GM15510 (cell line): ENCODE data around the gene GSTM4.

Source experiments
- POLR2A ChIP-seq: IDR thresholded peaks from 3 replicates; pipeline ENCODE4 v1.6.1; 2011; ENCODE audit warnings: borderline replicate concordance; ENCODE audit not compliant: insufficient read length; ENCODE audit errors: extremely low read depth

The GSTM4 gene

GRCh38 chr1:109631513-109632505, 24.1 kb upstream of the GSTM4 start:
- TF ChIP-seq POLR2A: no peak

- no peak for TF ChIP-seq POLR2A
Measured at GRCh38 chr1:109632671-109633346, 23.1 kb upstream of the GSTM4 start.

GRCh38 chr1:109634292-109634691, 21.6 kb upstream of the GSTM4 start:
- no peak for TF ChIP-seq POLR2A

GRCh38 chr1:109634771-109635750, 20.8 kb upstream of the GSTM4 start:
- TF ChIP-seq POLR2A: no peak

- TF ChIP-seq POLR2A: no peak
Measured at GRCh38 chr1:109635862-109636200, 20.1 kb upstream of the GSTM4 start.

GRCh38 chr1:109636201-109636952, 19.5 kb upstream of the GSTM4 start:
- TF ChIP-seq POLR2A: no peak

- no peak for TF ChIP-seq POLR2A
Measured at GRCh38 chr1:109637446-109637845, 18.5 kb upstream of the GSTM4 start.

GRCh38 chr1:109639063-109639840, 16.6 kb upstream of the GSTM4 start:
- no peak for TF ChIP-seq POLR2A

- TF ChIP-seq POLR2A: no peak
Measured at GRCh38 chr1:109639841-109640184, 16.1 kb upstream of the GSTM4 start.

GRCh38 chr1:109640285-109640865, 15.5 kb upstream of the GSTM4 start:
- TF ChIP-seq POLR2A: no peak

GRCh38 chr1:109641078-109641740, 14.7 kb upstream of the GSTM4 start:
- no peak for TF ChIP-seq POLR2A

GRCh38 chr1:109641861-109642260, 14.0 kb upstream of the GSTM4 start:
- no peak for TF ChIP-seq POLR2A
